Activated CD8-positive, alpha-beta memory T cell treated with anti-CD3 and anti-CD28 coated beads for 48 hours (primary cell): ENCODE results near the gene TEX52.

Experiments used
- DNase-seq, 3 experiments: peaks; one replicate each; pipeline ENCODE4 v3.0.0-alpha.2; 2020; ENCODE audit warnings: low read depth in 2 of 3, low spot score in 2 of 3

Gene TEX52

DNA sequence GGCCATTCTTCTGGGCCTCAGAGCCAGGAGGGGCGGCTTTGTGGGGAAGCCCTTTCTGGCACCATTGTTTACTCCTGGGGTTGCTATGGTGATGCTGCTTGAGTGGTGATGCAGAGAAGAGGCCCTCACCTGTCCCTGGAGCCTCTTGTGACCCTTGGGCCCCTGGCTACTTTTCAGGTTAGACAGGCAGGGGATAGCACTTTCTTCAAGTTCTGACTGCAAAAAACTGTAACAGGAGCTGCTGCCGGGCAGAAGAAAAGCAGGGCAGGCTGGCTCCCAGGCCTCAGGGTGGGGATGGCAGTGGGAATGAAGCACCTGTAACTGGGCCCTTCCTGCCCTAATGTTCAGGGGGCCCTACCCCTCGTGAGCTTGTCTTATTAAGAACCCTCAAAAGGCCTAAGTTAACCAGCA is at the start of gene TEX52:
TSS of gene TEX52 (minus strand) at position 19 of the 411 bp plus-strand sequence. CDS start at position 6, 13 bp downstream.
- no peak for DNase-seq

DNA sequence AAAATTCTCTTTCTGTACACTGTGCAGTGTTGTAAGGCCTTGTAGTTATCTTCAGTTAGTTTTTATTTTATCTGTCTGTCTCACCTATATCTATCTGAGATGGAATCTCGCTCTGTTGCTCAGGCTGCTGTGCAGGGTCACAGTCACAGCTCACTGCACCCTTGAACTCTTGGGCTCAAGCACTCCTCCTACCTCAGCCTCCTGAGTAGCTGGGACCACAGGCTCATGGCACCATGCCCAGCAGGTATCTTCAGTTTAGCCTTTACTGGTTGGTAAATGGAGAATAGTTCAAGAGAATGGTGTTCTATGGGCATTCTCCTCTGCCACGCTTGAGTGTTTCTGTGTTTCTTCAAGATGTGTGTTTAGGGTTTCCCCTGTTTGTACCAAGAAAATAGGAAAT is 47.4 kb upstream of the TEX52 start:
- no peak for DNase-seq

DNA sequence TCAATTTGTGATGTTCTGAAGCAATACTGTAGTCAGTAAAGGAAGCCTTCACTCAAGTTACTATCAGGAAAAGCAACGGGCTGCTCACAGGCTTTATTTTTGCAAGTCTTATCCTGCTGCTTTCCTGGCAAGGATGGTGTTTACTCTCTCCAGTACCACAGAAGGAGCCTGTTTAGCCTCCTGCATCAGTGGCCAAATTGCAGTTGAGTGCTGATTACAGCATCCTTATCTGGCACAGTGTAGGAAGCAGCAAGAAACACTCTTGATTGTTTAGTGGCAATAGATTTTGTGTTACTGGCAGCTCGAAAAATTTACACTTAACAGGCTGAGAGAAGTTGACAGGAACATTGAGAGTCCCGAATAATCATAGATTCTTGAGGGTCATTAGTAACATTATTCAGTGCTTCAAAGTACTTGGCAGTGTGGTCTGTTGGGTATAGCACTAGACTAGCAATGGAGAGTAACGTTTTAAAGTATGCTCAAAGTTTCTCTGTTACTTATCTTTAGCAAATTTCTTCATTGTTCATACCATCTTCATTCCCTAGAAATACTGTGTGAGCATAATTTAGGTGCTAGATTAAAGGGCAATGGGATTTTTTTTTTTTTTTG is 45.5 kb upstream of the TEX52 start:
- no peak for DNase-seq

DNA sequence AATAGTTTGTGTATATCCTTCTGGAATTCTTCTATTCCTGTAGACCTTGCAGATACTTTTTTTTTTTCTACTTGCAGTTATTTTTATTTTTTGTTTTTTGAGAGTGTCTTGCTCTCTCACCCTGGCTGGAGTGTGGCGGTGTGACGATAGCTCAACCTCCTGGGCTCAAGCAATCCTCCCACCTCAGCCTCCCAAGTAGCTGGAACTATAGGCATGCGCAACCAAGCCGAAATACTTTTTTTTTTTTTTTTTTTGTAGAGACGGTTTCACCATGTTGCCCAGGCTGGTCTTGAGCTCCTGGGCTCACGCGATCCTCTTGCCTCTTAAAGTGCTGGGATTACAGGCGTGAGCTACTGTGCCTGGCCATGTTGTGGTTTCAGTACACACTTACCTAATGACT is 43.8 kb upstream of the TEX52 start:
- no peak for DNase-seq

DNA sequence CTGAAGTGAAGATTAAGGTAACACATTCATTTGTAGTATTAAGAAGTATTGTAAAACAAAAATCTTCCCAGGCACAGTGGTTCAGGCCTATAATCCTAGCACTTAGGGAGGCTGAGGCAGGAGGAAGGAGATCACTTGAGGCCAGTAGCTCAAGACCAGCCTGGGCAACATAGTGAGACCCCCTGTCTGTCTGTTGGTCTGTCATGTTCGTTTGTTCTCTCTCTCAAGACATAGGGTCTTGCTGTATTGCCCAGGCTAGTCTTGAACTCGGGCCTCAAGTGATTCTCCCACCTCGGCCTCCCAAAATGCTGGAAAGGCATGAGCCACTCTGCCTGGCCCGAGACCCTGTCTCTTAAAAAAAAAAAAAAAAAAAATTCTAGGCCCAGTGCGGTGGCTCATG is 40.6 kb upstream of the TEX52 start:
- DNase-seq: no peak

DNA sequence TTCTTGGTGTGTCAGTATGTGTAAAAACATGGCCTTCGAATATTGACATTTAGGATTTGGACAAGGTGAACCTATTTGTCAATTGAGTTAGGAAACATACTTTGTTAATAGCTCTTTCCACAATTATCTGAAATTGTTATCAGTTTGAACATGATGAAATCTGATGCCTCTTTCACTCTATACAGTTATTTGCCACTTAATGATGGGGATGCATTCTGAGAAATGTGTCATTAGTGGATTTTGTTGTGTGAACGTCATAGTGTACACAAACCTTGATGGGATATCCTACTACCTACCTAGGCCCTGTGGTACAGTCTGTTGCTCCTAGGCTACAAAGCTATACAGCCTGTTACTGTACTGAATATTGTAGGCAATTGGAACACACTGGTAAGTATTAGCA is 38.7 kb upstream of the TEX52 start:
- DNase-seq: no peak

DNA sequence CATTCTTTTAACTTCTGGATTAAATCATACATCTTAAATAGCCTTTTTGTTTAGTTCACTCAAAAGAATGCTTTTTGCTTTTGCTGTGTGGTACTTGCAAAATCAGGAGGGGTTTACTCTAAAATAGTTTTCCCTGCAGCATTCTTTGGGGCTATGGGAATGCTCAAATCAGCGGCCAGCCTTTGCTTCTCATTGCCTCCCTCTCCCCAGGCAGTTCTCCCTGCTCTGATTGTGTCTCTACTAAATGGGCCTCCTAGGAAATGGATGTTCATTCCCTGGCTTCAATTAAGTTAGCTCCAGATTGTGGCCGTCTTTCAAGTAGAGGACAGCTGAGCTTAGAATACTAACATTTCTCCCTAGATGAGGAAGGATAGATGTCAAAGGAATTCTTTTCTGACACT is 38.2 kb upstream of the TEX52 start:
- DNase-seq: no peak

DNA sequence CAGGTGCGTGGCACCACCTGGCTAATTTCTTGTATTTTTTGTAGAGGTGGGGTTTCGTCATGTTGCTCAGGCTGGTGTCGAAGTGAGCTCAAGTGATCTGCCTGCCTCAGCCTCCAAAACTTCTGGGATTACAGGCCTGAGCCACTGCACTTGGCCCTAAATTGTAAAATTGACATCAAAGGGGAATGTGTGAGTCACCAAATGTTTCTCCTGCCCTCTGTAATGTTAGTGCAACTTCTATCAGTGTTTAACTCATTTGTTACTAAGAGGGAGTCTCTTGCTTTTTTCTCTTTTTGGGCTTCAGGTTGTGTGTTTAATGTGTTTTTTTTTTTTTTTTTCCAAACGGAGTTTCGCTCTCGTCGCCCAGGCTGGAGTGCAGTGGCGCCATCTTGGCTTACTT is 36.2 kb upstream of the TEX52 start:
- DNase-seq: no peak

DNA sequence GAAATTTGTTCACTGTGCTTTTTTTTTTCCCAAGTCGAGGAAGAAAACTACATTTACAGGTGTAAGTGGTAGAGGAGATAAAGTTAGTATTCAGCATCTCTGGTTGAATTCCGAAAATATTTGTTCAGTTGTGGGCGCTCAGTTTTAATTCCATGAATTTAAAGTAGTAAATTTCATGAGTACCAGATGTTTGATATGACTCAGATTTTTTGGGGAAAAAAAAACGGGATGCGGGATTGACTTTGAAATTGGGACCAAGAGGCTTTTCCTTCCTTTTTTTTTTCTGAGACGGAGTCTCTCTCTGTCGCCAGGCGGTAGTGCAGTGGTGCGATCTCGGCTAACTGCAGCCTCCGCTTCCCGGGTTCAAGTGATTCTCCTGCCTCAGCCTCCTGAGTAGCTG is 35.4 kb upstream of the TEX52 start:
- no peak for DNase-seq

DNA sequence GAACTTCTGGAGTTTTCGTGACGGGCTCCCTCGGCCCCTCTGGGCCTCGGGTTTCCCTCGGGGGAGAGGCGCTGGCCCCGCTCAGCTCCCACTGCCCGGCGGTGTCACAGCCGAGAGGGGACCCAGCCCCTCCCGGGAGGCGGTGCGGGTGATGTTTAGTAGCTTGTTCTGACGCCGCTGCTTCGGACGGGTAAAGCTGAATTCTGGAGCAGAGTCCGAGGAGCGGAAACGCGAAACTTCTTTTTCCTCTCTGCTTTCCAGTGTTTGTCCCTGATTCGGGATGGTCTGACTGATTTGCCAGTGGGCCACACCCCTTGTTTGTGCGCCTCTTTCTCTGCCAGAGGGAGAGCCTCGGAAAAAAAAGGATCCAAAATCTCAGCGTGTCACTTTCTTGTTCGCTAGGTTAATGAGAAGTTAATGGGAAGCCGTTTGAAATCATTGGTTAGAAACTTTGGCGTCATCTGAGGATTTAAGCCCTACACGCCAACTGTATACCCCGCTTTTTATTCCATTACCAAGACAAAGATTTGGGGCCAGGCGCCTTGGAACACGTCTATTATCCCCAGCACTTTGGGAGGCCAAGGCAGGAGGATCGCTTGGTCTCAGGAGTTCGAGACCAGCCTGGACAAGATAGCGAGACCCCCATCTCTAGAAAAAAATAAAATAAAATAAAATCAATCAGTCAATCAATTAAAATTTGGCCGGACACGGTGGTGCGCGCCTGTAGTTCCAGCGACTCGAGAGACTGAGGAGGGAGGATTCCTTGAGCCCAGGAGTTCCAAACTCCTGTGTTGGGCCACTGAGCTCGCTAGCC is 34.6 kb upstream of the TEX52 start:
- no peak for DNase-seq

DNA sequence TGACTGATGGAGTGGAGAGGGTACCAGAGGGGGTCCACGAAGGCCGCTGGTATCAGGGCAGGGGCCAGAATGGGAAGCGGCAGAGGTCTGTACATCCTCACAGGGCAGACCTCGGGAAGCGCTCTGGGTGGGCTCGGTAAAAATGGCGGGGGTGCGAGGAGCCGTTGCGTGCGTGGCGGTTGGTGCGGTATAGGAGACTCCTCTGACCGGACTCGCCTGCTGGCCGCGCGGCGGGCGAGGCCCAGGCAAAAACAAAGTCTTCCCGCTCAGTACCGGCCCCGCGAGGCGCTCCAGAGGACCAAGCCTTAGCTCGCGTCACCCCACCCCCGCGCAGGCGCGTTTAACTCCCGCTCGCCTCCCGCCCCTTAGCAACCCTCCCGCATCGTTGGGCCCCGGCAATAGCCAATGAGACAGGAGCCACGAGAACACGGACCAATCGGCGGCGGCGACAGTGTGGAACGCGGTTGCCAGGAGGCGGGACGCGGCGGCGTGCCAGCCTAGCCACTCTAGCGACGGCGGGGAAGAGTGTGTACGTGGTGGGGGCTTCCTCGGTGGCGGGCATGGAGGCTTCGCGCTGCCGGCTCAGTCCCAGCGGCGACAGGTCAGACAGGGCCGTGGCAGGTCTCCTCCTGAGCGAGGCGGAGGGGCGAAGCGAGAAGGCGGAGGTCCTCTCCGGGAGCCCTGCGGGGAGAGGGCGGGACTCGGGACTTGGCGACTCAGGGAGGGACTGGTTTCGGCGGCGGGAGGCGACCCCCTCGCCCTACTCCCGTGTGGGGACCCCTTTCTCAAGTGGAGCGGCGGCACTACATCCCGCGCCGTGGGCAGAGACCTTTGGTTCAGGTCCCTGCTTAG is 33.8 kb upstream of the TEX52 start, which contains the start of gene TULP3:
TSS of gene TULP3 (plus strand) at position 504 of the 852 bp plus-strand sequence. CDS start at position 561, 57 bp downstream.
- DNase-seq: peak; percentile 93 to 94 (median 94)

DNA sequence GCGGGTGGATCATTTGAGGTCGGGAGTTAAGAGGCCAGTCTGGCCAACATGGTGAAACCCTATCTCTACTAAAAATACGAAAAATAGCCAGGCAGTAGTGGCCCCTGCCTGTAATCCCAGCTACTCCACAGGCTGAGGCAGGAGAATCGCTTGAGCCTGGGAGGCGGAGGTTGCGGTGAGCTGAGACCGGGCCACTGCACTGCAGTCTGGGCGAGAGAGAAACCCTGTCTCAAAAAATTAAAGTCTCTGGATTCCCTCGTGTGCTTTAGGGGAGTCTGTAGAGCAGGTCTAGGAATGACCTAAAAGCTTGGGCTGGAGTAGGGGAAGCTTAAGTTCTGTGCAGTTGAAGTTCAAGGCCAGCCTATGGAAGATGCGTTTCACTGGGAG is 33.2 kb upstream of the TEX52 start:
- DNase-seq: no peak

DNA sequence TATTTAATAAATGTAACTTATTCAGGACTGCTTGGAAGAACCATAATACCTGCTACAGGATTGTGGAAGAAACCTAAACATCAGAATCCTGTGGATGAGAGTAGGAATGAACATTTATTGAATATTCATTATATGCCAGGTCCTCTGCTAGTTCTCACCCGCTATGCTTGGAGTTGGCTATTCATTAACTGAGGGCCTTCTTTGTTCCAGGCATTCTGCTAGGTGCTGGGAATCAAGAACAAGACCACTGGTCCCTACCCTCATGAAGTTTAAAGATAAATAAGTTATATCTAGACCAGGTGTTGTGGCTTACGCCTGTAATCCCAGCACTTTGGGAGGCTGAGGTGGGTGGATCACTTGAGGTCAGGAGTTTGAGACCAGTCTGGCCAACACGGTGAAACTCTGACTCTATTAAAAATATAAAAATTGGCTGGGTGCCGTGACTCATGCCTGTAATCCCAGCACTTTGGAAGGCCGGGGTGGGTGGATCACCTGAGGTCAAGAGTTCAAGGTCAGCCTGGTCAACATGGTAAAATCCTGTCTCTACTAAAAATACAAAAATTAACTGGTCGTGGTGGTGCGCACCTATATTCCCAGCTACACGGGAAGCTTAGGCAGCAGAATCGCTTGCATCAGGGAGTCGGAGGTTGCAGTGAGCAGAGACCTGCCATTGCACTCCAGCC is 30.1 kb upstream of the TEX52 start:
- no peak for DNase-seq

DNA sequence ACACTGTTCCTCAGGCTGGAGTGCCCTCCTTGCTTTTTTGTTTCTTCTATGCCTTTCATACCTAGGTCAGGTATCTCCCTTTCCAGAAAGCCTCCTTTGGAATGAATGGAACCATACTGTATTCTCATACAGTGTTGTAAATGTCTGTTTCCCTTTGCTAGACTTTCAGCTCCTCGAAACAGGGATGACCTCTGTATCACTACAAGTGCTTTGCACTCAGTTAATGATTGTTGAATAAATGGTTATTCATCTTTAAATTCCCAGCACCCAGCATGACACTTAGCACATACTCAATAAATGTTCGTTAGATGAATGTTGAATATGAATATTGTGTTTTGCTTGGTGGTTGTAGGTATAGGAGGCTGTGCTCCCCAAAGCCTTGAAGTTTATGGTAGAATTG is 28.0 kb upstream of the TEX52 start:
- no peak for DNase-seq

DNA sequence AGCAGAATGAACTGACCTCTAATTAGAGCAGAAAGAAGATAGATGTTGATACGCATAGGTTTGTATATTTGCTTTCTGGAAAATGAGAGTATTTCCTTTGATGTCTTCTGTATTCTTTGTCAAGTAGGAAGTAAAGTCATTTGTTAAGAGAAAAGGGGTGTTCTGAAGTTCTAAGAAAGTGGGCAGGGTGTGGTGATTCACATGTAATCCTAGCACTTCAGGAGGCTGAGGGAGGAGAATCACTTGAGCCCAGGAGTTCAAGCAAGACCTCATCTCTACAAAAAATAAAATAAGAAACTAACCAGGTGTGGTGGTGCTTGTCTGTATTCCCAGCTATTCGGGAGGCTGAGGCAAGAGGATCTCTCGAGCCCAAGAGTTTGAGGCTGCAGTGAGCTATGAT is 23.0 kb upstream of the TEX52 start:
- no peak for DNase-seq

DNA sequence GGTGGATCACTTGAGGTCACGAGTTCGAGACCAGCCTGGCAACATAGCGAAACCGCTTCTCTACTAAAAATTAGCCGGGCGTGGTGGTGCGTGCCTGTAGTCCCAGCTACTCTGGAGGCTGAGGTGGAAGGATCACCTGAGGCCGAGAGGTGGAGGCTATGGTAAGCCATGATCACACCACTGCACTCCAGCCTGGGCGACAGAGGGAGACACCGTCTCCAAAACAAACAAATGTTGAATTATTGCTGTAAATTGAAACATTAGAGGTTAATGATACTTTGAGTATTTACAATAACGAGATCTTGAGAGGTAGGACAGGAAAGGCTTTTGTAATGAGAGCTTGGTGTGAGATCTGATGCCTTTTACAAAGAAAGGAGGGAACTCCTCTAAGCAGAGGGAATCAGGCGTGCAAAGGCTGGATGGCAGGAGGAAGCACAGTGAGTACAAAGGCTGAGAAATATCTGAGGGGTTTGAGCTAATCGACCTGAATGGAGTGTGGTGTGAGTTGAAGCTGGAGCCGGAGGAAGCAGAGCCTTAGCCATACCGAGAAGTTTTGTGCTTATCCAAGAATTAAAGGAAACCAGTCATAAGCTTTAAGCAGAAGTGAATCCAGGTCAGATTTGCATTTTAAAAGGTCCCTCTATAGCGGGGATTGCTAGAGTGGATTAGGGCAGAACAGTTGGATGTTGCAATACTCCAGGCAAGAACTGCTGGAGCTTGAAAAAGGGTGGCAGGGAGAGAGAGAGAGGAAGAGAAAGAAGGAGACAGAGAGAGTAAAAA is 21.3 kb upstream of the TEX52 start:
- no peak for DNase-seq

DNA sequence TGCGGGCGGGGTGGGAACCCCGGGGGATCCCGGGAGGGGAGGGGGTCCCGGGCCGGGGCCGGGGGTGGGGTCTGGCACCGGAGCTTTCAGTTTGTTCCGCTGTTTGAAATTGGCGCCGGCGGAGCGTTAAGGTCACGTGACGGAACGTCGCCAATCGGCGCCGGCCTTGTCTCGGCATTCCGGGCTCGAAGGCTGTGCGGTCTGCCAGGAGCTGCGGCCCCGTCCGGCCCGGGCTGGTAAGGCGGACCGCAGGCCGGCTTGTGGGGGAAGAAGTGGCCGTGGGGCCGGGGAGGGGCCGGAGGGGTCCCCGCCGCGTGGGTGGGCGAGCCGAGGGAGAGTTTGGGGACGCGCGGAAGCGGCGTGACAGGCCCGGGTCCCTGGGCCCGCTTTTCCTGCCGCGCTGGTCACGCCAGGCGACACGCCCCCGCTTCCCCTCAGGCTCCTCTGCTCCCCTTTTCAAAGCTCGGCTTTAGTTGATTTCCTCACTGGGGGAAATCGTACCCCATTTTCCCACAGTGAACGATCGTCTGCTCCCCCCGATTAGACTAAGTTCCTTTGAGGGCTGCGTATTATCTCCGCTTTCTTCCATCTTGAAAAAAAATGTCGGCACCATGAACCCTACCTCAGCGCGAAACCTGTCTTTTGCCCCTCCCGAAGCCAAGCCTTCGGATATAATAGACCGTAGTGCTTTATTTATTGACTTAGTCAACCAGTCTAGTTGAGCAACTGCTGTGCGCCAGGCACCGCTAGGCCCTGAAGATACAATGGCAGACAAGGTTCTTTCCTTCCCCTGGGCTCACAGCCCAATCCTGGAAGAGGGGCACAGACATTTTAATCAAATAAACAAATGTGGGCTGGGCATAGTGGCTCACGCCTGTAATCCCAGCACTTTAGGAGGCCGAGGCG is 20.5 kb upstream of the TEX52 start, which contains the start of the genes FOXM1 and RHNO1:
TSS of gene FOXM1 (minus strand) at position 128 of the 906 bp plus-strand sequence. CDS start 2,696 bp downstream, outside the sequence.
TSS of gene RHNO1 (plus strand) at position 177 of the 906 bp plus-strand sequence. CDS start 8,144 bp downstream, outside the sequence.
- DNase-seq: peak; percentile 74 to 82 (median 76)

DNA sequence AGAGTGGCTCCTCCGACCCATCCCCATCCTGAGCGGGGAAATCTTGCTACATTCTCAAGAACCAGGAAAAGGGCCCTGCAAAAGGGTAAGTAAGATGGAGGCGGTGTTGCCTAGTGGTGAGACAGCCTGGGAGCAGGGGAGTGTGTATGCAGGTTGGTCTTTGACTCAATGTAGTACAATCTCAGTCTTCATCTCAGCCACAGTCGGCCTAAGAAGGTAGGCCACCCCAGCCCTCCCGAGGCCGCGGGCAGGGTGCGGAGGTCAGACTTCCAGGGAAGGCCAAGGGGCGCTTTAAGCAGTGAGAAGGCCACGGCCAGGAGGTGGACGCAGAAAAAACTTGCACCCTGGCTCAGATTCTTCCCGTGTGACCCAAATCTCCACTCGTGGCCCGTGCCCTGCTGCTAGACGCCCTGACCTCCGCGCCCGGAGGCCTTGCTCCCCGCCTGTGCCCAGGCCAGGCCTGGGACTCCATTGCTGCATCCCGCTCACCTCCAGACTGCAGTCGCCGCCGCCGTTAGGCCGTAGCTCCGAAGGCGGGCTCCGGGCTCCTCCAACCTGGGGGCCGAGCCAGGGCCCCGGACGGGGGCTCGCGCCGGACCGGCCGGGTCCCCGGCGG is 19.7 kb upstream of the TEX52 start:
- peak in 1 of 3 experiments; percentile 17 for DNase-seq
